Fibroblast of lung (primary cell): ENCODE measurements around the gene ACSS1. TPM values are rescaled to one million over a fixed set of nuclear protein-coding genes. Genes with fewer than 3 reads are reported as not detected.

ENCODE experiments used
- DNase-seq, 2 donors: peaks; one replicate each; pipeline versions ENCODE4 v3.0.0 to v3.0.0-alpha.2; 2010; ENCODE audit warnings: low read depth in 2 of 2
- H2AFZ ChIP-seq: 2 replicates; pipeline ENCODE4 v1.5.1; 2012; ENCODE audit warnings: low read length, control low read depth, inconsistent platforms
- H3K27ac ChIP-seq: 2 replicates; pipeline ENCODE4 v1.5.1; 2011; ENCODE audit warnings: low read length, control low read depth; ENCODE audit not compliant: insufficient read depth
- H3K27me3 ChIP-seq: 2 replicates; pipeline ENCODE4 v1.5.1; 2011; ENCODE audit warnings: mild to moderate bottlenecking, low read length; ENCODE audit not compliant: control insufficient read depth, insufficient read depth
- H3K36me3 ChIP-seq: 2 replicates; pipeline ENCODE4 v1.5.1; 2011; ENCODE audit warnings: low read length; ENCODE audit not compliant: control insufficient read depth, insufficient read depth
- H3K4me1 ChIP-seq: 2 replicates; pipeline ENCODE4 v1.5.1; 2011; ENCODE audit warnings: low read length; ENCODE audit not compliant: control insufficient read depth, insufficient read depth; ENCODE audit errors: extremely low read depth
- H3K4me2 ChIP-seq: 2 replicates; pipeline ENCODE4 v1.5.1; 2011; ENCODE audit warnings: low read length, control low read depth; ENCODE audit not compliant: insufficient read depth; ENCODE audit errors: extremely low read depth
- H3K4me3 ChIP-seq, 4 experiments: fragments of 200-600 bp in 1 of 4; sonication (generic) in 1 of 4; replicated peaks in 1 of 4; 2 replicates each; pipeline ENCODE4 v1.5.1; 2011 to 2016; ENCODE audit warnings: low read length in 4 of 4, low read depth in 3 of 4, mild to moderate bottlenecking in 3 of 4, control low read depth in 2 of 4, inconsistent platforms in 1 of 4, mixed read lengths in 1 of 4; ENCODE audit not compliant: insufficient read depth in 1 of 4; ENCODE audit errors: control extremely low read depth in 1 of 4
- H3K79me2 ChIP-seq: 2 replicates; pipeline ENCODE4 v1.5.1; 2012; ENCODE audit warnings: mild to moderate bottlenecking, low read length, inconsistent platforms; ENCODE audit not compliant: control insufficient read depth, insufficient read depth
- H3K9ac ChIP-seq: 2 replicates; pipeline ENCODE4 v1.5.1; 2011; ENCODE audit warnings: mild to moderate bottlenecking, low read length, control low read depth; ENCODE audit not compliant: insufficient read depth
- H3K9me3 ChIP-seq: 2 replicates; pipeline ENCODE4 v1.5.1; 2012; ENCODE audit warnings: low read depth, low read length; ENCODE audit not compliant: control insufficient read depth, insufficient read depth
- H4K20me1 ChIP-seq: 2 replicates; pipeline ENCODE4 v1.5.1; 2011; ENCODE audit warnings: low read length; ENCODE audit not compliant: control insufficient read depth, insufficient read depth; ENCODE audit errors: extremely low read depth
- CTCF ChIP-seq, 2 donors: IDR thresholded peaks in 1 of 2; conservative IDR thresholded peaks in 1 of 2; 1 replicate in 1 of 2; 2 replicates in 1 of 2; pipeline ENCODE4 v1.5.1; 2011 to 2012; ENCODE audit warnings: low read length in 2 of 2, control low read depth in 1 of 2, inconsistent platforms in 1 of 2, low read depth in 1 of 2, mild to moderate bottlenecking in 1 of 2
- EZH2 ChIP-seq: IDR thresholded peaks from 2 replicates; pipeline ENCODE4 v1.5.1; 2012; ENCODE audit warnings: low read length, control low read depth, mild to moderate bottlenecking; ENCODE audit errors: missing control alignments
- polyA plus RNA-seq, 2 donors: library from polyadenylated mRNA; depleted of rRNA in 1 of 2; stranded (reverse) in 1 of 2; unstranded in 1 of 2; fragments of >200 nt; gene quantifications; 2 replicates each; pipeline ENCODE4 v1.2.1, GENCODE V29; 2011 to 2012; ENCODE audit warnings: missing spikeins in 1 of 2
- total RNA-seq: library from RNA; depleted of rRNA; stranded (reverse); fragments of >200 nt; gene quantifications from 2 replicates; pipeline ENCODE4 v1.2.1, GENCODE V29; 2014

Gene ACSS1
- total and polyA plus RNA-seq, 2 donors (not counting 1 experiment from before 2014, with no cell fraction given), result 1.3 to 3.4 TPM

DNA sequence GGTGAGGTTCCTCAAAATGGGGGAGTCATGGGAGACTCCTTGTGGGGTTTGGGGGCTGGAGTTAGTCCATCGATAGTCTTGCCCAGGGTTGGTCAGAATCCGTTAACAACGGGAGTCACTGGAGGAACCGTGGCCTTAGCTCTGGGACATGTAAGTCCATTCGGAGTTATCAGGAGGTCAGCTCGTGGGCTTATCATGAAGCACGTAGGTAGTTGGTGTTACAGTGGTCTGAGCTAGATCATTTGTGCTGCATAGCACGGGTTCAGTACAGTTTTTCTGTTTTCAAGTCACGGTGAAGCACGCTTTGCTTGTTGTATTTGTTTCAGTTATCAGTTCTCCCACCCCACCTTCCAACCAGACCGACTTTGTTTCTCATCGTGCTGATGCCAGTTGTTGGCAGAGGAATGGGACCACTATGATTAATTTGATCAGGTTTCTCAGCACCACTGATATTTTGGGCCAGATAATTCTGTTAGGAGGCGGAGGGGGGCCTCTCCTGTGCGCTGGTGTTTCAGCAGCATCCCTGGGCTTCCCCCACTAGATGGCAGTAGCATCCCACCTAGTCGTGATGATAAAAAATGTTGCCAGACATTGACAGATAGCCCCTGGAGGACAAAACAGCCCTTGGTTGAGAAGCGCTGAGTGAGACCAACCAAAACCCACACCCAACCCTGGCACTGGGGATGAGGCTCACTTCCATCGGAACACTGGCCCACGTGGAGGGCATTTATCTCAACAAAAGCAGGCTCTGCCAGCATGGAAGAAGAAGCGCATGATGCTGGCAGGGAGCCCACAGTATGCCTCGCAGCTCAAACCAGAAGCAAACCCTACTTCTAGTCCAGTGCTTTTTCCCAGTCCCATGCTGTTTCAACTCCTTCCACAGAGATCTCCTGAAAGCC is 63.2 kb downstream of the ACSS1 start:
- H3K9me3 ChIP-seq, result no peaks in the 10 kb centered on the region
- DNase-seq, result peak; percentile 52 to 78
- H4K20me1 ChIP-seq, result no peaks in the 10 kb centered on the region
- peak; percentile 93 to 96 for TF ChIP-seq CTCF (conservative IDR thresholded peaks at IDR 0.05 in 1 of 2, IDR thresholded peaks at IDR 0.05 in 1 of 2; ENCODE audit: low read depth in 1 of 2, low read length in 2 of 2)
- TF ChIP-seq EZH2, result no peak
- H3K4me3 ChIP-seq, result peak overlapping the region; percentile 7 to 51 (median 29)
- no peak overlapping the region for H2AFZ ChIP-seq
- no peak overlapping the region for H3K9ac ChIP-seq
- no peaks in the 10 kb centered on the region for H3K36me3 ChIP-seq
- H3K4me2 ChIP-seq, result peak overlapping the region; percentile 89
- H3K4me1 ChIP-seq, result no peaks in the 10 kb centered on the region
- H3K27me3 ChIP-seq, result peaks cover 14% of the 10 kb centered on the region
- H3K27ac ChIP-seq, result no peak overlapping the region
- H3K79me2 ChIP-seq, result peaks cover 10% of the 10 kb centered on the region

DNA sequence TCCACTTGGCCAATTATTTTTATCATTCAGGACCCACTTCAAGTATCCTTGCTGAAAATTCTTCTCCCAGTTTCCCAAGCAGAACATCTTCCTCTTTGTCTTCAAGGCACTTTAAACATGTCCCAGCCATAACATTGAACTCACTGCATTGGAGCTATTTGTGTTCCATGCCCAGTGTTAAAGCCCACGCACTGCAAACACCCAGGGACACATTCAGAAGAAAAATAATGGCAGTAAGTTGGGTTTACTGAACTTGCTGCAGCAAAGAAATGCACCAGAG is 63.8 kb downstream of the ACSS1 start:
- H3K36me3 ChIP-seq, result no peaks in the 10 kb centered on the region
- no peak overlapping the region for H3K4me2 ChIP-seq
- H3K27ac ChIP-seq, result no peak overlapping the region
- H3K4me1 ChIP-seq, result no peaks in the 10 kb centered on the region
- no peak for TF ChIP-seq EZH2
- no peak for TF ChIP-seq CTCF (conservative IDR thresholded peaks at IDR 0.05 in 1 of 2, IDR thresholded peaks at IDR 0.05 in 1 of 2; ENCODE audit: low read depth in 1 of 2, low read length in 2 of 2)
- H3K4me3 ChIP-seq, result no peak overlapping the region
- no peak overlapping the region for H2AFZ ChIP-seq
- DNase-seq, result no peak
- no peaks in the 10 kb centered on the region for H3K9me3 ChIP-seq
- H3K9ac ChIP-seq, result no peak overlapping the region
- peaks cover 14% of the 10 kb centered on the region for H3K27me3 ChIP-seq
- peaks cover 14% of the 10 kb centered on the region for H3K79me2 ChIP-seq
- no peaks in the 10 kb centered on the region for H4K20me1 ChIP-seq

DNA sequence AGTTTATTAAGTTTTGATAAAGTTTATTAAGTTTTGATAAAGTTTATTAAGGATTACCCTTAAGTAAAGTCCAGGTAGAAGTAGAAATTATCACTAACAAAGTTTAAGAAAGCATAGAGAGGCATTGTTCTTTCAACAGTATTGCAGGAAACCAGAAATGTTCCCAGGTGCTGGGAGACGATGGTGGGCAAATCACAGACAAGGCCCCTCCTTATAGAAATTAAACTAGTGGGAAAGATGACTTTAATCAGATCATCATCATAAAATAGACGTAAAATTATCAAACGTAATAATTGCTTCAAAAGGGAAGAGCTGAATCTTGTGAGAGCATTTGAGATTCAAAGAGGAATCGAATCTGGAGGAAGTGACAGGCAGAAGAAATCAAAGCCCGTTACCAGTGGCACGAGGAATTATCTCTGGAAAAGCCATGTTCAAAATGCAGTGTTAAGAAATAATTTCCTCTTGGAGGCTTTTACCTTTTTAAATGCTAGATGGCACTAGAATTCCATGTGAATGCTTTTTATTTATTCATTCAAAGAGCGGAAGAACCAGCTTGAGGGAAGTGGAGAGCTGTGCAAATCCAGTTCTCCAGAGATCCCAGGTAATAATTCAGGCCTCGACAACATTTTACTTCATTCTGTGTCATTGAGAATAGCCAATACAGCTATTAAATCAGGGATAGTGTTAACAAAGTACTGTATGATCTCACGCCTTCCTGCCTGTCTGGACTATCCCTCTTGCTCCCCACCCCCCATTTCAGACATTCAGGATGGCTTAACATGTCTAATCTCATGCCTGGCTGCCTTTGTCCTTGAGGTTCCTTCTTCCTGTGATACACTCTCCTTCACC is 64.4 kb downstream of the ACSS1 start:
- Histone ChIP-seq H3K79me2 (peaks cover 16% of the 10 kb centered on the region), H3K27ac (peak overlapping the region; percentile 97), H3K27me3 (peaks cover 12% of the 10 kb centered on the region), H3K9me3 (no peaks in the 10 kb centered on the region), H3K4me2 (peak overlapping the region; percentile 64), H4K20me1 (no peaks in the 10 kb centered on the region), H3K36me3 (no peaks in the 10 kb centered on the region), H3K4me3 (peak overlapping the region; percentile 61 to 84 (median 78)), H3K9ac (no peak overlapping the region), H3K4me1 (no peaks in the 10 kb centered on the region), H2AFZ (peak overlapping the region; percentile 92)
- TF ChIP-seq EZH2, result no peak
- peak; percentile 11 to 43 for TF ChIP-seq CTCF (conservative IDR thresholded peaks at IDR 0.05 in 1 of 2, IDR thresholded peaks at IDR 0.05 in 1 of 2; ENCODE audit: low read depth in 1 of 2, low read length in 2 of 2)
- peak; percentile 36 to 72 for DNase-seq
